GOT3 (cell line): ENCODE data around the gene GAB2.

Source experiments
- DNase-seq: peaks from one replicate; lab custom pipeline; 2025; ENCODE audit warnings: mixed read lengths; lab: John Stamatoyannopoulos, UW

The GAB2 gene

GRCh38 chr11:78340530-78340929 lies 77.1 kb downstream of the GAB2 start:
- DNase-seq, result no peak

- DNase-seq, result no peak
Measured at GRCh38 chr11:78339945-78340344, 77.7 kb downstream of the GAB2 start.

GRCh38 chr11:78339483-78339882 lies 78.1 kb downstream of the GAB2 start:
- DNase-seq, result no peak

GRCh38 chr11:78338702-78339101 lies 78.9 kb downstream of the GAB2 start:
- no peak for DNase-seq

- no peak for DNase-seq
Measured at GRCh38 chr11:78338138-78338537, 79.5 kb downstream of the GAB2 start.

GRCh38 chr11:78337554-78337924 lies 80.1 kb downstream of the GAB2 start:
- no peak for DNase-seq

GRCh38 chr11:78336877-78337553 lies 80.6 kb downstream of the GAB2 start:
- no peak for DNase-seq

- DNase-seq, result no peak
Measured at GRCh38 chr11:78334109-78334508, 83.5 kb downstream of the GAB2 start.

- no peak for DNase-seq
Measured at GRCh38 chr11:78332872-78333271, 84.7 kb downstream of the GAB2 start.

- no peak for DNase-seq
Measured at GRCh38 chr11:78332174-78332866, 85.3 kb downstream of the GAB2 start.

GRCh38 chr11:78331711-78332110 lies 85.9 kb downstream of the GAB2 start:
- no peak for DNase-seq

GRCh38 chr11:78330361-78330760 lies 87.3 kb downstream of the GAB2 start:
- no peak for DNase-seq

GRCh38 chr11:78327945-78328344 lies 89.7 kb downstream of the GAB2 start:
- DNase-seq, result no peak

GRCh38 chr11:78325274-78325781 lies 92.3 kb downstream of the GAB2 start:
- no peak for DNase-seq

- DNase-seq, result no peak
Measured at GRCh38 chr11:78323363-78323762, 94.3 kb downstream of the GAB2 start.

GRCh38 chr11:78319453-78319955 lies 98.1 kb downstream of the GAB2 start:
- no peak for DNase-seq

GRCh38 chr11:78318321-78319114 lies 99.1 kb downstream of the GAB2 start:
- no peak for DNase-seq

GRCh38 chr11:78315724-78316123 lies 101.9 kb downstream of the GAB2 start:
- no peak for DNase-seq

- no peak for DNase-seq
Measured at GRCh38 chr11:78314762-78315161, 102.9 kb downstream of the GAB2 start.

- DNase-seq, result no peak
Measured at GRCh38 chr11:78313898-78314297, 103.7 kb downstream of the GAB2 start.

GRCh38 chr11:78313181-78313795 lies 104.3 kb downstream of the GAB2 start:
- peak; percentile 7 for DNase-seq

GRCh38 chr11:78312712-78313111 lies 104.9 kb downstream of the GAB2 start:
- no peak for DNase-seq
